Measurements from ENCODE around the gene HOXC4.

GRCh38 chr12:54021432-54022013 lies 32.1 kb upstream of the HOXC4 start:
- no peak for TF ChIP-seq GATA2 (IDR thresholded peaks at IDR 0.05; ENCODE audit: low read depth, low read length)
- no peak for TF ChIP-seq GATA3 (IDR thresholded peaks at IDR 0.05; ENCODE audit: low read depth, low read length)
